HS-5 (cell line): ENCODE results near the gene LGMN.

Experiments used
- DNase-seq: peaks from one replicate; pipeline ENCODE4 v3.0.0-alpha.2; 2012; ENCODE audit warnings: low read depth

The LGMN gene

GRCh38 chr14:92675976-92676375 is 72.5 kb downstream of the LGMN start:
- no peak for DNase-seq

DNA sequence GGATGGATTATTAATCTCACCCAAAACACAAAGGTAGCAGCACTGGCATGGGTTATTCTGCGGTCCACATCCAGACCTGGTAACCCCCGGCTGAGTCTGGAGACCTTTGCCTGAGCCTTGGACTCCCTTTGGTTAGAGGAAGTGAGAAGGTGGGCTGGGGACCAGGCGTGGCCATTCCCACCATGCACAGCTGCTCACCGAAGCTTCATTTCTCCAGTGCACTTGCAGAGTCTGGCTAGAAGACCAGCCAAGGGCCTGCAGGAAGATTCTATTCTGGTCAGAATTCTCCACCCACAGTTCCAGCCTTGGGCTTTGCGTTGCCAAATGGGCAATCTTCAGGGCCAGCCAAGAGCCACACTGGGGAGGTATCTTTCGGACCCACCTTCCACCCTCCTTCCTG is 73.0 kb downstream of the LGMN start:
- no peak for DNase-seq

DNA sequence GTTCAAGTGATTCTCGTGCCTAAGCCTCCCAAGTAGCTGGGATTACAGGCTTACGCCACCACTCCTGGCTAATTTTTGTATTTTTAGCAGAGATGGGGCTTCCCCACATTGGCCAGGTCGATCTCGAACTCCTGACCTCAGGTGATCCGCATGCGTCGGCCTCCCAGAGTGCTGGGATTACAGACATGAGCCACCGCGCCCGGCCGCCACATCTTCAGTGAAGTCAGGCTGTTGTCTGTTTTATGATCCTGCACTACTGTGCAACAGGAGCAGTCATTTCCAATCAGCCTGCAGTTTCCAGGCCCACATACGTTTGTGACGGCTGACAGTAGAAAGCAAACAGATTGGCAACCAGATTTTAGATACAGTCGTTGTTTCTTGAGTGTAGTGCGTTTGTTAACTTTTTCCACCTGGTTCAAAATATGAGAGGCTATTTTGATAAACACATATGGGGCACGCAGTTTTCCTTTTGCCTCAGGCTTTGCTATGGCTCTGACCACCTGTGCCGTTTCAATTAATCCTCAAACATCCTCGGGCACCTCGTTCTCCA is 74.8 kb downstream of the LGMN start:
- no peak for DNase-seq

DNA sequence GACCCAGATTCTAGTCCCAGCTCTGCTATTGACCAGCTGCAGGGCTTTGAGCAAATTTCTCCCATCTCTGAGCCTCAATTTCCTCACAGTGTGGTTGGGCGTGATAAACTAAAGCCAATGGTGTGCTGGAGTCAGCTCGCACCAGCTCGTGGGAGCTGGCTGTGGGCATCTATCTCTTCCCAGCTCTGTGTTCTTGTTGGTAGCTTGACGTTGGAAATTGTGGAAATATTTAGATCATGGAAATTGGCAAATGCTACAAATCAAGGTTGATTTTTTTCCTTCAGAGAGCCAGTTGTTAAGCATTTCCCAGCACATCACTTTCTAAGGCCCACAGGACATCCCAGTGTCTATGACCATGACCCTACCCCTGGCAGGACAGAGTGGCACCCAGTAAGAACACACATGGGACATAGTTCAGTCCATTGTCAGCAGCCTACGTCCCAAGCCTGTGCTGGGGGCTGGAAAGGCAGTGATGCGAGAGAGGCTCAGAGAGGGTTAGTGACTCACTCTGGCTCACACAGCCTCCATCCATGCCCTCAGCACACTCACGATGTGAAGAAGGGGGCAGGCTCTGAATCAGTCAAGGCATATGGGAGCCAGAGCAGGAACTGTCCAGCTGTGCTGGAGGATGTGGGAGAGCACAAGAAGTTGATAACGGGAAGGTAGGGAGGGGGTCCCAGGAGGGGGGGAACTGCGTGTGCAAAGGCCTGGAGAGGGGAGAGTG is 77.6 kb downstream of the LGMN start:
- no peak for DNase-seq

DNA sequence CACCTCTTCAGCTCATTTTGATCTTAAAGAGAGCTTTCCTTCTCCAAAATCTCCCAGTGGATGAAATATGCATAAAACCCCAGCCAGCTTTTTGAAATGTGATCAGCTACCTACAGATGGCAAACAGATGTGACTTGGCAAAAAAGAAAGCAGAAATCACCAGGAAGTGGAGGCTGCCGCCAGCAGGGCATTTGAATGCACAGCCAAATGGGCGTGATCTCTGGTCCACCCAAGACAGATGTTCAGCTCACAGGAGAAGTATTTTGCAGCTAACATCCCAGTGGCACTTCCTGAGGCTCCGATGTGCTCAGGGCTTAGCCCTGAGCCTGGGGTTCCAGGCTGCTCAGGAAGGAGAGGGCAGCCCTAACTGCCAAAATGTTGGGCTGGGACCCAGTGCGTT is 78.3 kb downstream of the LGMN start:
- peak; percentile 84 for DNase-seq

GRCh38 chr14:92668276-92668973 is 80.0 kb downstream of the LGMN start:
- DNase-seq: no peak

- DNase-seq: no peak
These were observed 82.2 kb downstream of the LGMN start for GRCh38 chr14:92666251-92666650.

DNA sequence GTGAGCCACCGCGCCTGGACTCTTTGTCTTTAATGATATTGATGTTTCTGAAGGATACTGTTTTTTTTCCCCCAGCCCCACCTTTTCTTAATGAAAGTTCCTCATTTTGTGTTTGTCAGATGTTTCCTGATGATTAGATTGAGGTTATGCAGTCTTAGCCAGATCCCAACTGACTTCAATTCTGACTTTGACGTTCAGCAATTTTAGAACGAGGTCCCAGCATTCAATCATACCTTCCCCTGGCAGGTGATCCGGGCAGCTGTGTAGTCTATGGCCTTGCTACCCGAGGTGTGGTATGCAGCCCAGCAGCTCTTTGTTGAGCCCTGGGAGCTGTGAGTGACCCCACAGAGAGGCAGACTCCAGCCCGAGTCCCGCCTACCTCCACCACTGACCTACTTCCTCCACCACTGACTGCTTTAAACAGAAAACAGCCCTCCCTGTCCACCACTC is 82.7 kb downstream of the LGMN start:
- DNase-seq: no peak

DNA sequence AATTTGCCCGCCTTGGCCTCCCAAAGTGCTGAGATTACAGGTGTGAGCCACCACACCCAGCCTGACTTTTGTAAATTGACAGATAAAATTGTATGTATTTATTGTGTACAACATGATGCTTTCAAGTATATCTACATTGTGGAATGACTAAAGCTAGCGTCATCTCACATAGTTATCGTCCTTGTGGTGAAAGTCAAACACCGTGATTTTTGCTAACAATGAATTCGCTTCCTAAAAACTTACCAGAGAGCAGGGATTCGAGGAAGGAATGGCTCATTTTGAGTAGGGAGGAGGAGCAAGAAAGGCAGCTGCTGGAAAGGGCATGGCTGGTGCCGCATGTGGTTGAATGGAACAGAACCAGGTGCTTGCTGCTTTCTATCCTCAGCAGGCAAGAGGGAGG is 85.4 kb downstream of the LGMN start:
- DNase-seq: peak; percentile 46

GRCh38 chr14:92660571-92660970 is 87.9 kb downstream of the LGMN start:
- DNase-seq: no peak

DNA sequence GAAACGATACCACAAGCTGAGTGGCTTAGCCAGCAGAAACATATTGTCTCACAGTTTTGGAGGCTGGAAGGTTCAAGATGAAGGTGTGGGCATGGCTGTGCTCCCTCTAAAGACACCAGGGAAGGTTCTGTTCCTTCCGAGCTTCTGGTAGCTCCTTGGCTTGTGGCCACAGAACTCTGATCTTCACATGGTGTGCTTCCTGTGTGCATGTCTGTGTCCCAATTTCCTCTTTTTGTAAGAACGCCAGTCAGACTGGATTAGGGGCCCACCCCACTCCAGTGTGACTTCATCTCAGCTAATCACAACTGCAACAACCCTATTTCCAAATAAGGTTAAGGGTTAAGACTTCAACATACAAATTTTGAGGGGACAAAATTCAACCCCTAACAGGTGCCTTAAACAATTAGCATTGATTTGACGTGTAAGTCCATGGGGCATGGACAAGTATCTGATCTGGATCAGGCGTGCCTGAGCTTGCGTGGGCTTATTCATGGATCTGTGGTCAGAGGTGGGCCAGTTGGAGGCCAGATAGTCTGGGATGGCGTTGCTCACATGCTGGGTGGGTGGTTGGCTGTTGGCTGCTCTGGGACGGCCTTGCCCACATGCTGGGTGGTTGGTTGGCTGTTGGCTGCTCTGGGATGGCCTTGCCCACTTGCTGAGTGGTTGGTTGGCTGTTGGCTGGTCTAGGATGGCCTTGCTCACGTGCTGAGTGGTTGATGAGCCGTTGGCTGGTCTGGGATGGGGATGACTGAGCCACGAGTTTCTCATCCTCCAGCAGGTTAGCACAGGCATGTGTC is 88.5 kb downstream of the LGMN start:
- no peak for DNase-seq

- DNase-seq: no peak
These were observed 89.7 kb downstream of the LGMN start for GRCh38 chr14:92658684-92659083.

DNA sequence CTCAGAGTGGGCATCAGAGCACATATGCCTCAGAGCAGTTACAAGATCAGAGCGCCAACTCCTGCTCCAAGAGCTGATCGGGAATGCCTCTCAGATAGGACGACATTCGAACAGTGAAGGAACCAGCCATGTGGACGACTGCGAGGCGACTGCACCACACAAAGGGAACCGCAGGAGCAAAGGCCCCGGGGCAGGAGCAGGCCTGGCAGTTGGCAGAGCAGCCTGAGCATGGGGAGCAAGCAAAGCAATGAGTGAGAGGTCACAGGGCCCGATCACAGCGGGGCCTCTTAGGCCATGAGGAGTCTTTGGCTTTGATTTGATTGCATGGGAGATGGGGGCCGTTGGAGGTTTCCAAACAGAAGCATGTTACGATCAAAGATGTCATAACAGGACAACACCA is 90.3 kb downstream of the LGMN start:
- no peak for DNase-seq

GRCh38 chr14:92657457-92658142 is 90.8 kb downstream of the LGMN start:
- no peak for DNase-seq

DNA sequence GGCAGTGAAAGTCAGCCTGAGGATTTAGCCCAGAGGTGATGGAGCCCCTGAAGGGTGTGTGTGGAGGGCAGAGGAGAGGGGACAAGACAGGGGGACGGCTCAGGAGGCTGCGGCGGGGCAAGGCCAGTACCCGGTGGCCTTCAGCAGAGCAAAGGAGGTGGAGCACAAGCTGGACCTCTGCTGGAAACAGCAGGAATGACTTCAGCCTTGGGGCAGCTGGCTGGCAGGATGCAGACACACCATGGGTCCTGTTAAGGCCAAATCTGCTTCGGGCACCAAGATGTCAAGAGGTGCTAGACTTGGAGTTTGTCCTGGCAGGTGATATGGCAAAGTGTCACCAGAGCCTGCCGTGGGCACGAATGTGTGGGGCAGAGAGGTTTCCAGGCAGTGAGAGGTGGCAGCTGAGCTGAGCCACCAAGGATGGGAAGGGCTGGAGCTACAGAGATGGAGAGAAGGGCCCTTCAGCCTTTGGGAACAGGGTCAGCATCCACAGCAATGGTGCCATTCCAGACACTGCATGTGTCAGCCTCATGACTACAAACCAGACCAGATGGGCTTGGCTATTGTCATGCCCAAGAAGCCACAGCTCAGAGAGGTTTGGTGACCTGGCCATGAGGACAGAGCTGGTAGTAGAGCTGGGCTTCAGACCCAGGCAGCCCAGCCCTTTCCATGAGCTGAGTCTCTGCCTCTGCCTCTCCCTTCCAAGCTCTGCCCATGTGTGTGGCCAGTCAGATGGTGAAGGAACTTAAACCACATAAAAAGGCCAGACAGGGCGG is 91.9 kb downstream of the LGMN start:
- no peak for DNase-seq

DNA sequence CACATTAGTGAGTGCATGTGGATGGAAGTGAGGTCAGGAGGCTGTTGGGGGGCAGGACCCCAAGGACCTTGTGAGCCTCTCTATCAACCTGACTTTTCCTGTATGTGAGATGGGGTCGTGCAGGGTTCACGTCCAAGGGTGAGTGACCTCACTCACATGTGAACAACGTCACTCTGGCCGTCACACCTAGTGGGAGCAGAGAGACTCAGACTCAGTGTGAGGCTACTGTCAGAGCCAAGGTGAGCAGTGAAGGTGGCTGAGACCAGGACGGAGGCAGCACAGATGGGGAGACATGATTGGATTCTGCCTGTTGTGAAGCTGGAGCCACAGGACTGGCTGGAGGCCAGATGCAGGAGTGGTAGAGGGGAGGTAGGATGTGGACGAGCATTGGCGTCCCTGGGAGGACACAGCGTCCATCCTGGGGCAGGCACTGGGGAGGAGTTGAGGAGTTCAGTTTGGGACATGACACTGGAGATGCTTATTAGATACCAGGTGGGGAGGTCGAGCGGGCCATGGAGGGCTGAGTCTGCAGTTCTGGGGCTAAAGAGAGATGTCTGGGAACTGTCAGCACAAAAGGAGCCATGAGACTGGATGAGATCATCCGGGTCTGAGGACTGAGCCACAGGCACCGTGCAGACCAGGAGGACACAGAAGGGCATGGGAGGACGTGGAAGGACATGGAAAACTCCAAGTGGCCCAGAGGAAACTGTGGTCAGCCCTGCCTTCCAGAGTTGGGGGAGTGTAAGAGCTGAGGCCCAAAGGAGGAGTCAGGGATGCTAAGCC is 92.8 kb downstream of the LGMN start:
- DNase-seq: no peak

DNA sequence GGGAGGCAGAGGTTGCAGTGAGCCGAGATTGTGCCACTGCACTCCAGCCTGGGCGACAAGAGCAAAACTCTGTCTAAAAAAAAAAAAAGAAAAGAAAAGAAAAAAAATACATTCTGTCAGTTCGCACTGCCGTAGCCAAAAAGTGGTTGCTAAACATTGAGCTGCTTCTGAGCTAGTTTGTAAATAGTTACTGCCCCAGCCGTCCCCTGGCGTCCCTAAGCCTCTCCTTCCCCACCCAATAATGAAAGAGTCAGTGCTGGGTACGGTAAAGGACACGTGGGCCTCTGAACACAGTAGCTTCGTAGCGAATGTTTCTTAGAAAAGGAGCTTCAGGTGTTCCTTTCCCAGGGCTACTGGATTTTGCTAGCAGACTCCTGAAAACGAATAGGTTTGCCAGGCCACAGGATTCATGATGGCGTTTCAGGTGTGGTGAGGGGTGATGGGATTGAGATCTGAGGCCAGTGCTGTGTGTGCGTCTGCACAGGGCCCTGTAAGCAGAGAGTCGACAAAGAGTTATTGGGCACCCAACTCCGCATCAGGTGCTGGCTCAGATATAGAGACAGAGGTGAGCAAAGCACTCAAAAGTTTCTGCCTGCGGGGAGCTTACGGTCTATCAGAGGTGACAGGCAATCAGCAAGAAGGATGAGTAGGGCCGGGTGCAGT is 94.1 kb downstream of the LGMN start:
- no peak for DNase-seq
